Measurements from ENCODE around the gene PYCR2.
A peak's percentile ranks its signal among the peaks of the same experiment; 100 is the strongest.

Gene PYCR2

GRCh38 chr1:225919906-225920305 lies 4.1 kb downstream of the PYCR2 start:
- peak; percentile 88 for DNase-seq (ENCODE audit: low spot score)

GRCh38 chr1:225918280-225918679 lies 5.8 kb downstream of the PYCR2 start:
- DNase-seq (ENCODE audit: low spot score) = no peak

- DNase-seq (ENCODE audit: low spot score) = no peak
Measured at GRCh38 chr1:225917536-225917935, 6.5 kb downstream of the PYCR2 start.

GRCh38 chr1:225917101-225917500 lies 6.9 kb downstream of the PYCR2 start:
- no peak for DNase-seq (ENCODE audit: low spot score)

- DNase-seq (ENCODE audit: low spot score) = no peak
Measured at GRCh38 chr1:225915538-225915991, 8.5 kb downstream of the PYCR2 start.

GRCh38 chr1:225914947-225915346 lies 9.1 kb downstream of the PYCR2 start:
- DNase-seq (ENCODE audit: low spot score) = no peak

GRCh38 chr1:225914391-225914790 lies 9.7 kb downstream of the PYCR2 start:
- DNase-seq (ENCODE audit: low spot score) = no peak

- DNase-seq (ENCODE audit: low spot score) = peak; percentile 91
Measured at GRCh38 chr1:225911191-225912130, 12.6 kb downstream of the PYCR2 start.

GRCh38 chr1:225909477-225909876 lies 14.6 kb downstream of the PYCR2 start:
- no peak for DNase-seq (ENCODE audit: low spot score)

- DNase-seq (ENCODE audit: low spot score) = no peak
Measured at GRCh38 chr1:225908773-225909172, 15.3 kb downstream of the PYCR2 start.

- DNase-seq (ENCODE audit: low spot score) = no peak
Measured at GRCh38 chr1:225908013-225908640, 15.9 kb downstream of the PYCR2 start.

GRCh38 chr1:225907341-225907740 lies 16.7 kb downstream of the PYCR2 start:
- no peak for DNase-seq (ENCODE audit: low spot score)

- DNase-seq (ENCODE audit: low spot score) = no peak
Measured at GRCh38 chr1:225906467-225906866, 17.6 kb downstream of the PYCR2 start.

- DNase-seq (ENCODE audit: low spot score) = no peak
Measured at GRCh38 chr1:225903623-225904022, 20.4 kb downstream of the PYCR2 start.

GRCh38 chr1:225899044-225899925 lies 24.8 kb downstream of the PYCR2 start:
- no peak for DNase-seq (ENCODE audit: low spot score)

GRCh38 chr1:225897595-225898514 lies 26.2 kb downstream of the PYCR2 start:
- DNase-seq (ENCODE audit: low spot score) = no peak

GRCh38 chr1:225896937-225897549 lies 27.0 kb downstream of the PYCR2 start:
- DNase-seq (ENCODE audit: low spot score) = no peak

- no peak for DNase-seq (ENCODE audit: low spot score)
Measured at GRCh38 chr1:225896494-225896893, 27.6 kb downstream of the PYCR2 start.

- no peak for DNase-seq (ENCODE audit: low spot score)
Measured at GRCh38 chr1:225892307-225892706, 31.7 kb downstream of the PYCR2 start.

- DNase-seq (ENCODE audit: low spot score) = no peak
Measured at GRCh38 chr1:225891229-225891972, 32.6 kb downstream of the PYCR2 start.
